ENCODE data around the gene GRM8. TPM values are rescaled to one million over a fixed set of nuclear protein-coding genes. Genes with fewer than 3 reads are reported as not detected.
"Not testable (repeated sequence)": the region's sequence is repeated elsewhere in the genome, so short reads cannot be mapped to it uniquely, and the experiment has no call there.

Gene GRM8
- total RNA-seq, 1 experiment from 2014 or later = 1.8 TPM

DNA sequence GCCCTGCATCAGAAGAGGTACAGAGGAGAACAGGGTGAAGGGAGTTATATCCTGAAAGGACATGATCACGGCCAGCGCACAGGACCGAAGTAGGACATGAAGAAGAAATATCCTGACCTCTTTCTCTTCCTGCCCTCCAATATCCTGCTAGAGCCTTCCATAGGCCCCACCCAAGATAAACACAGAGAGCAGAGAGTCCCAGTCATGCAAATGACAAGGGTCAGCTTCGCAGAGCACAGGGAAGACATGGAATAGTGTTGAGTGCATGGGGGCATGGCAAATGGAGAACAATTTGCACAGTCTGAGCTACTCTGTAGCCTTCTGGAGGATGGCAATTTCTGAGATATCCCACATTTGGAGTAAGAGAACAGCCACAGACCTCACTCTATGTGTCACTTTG, 371.4 kb downstream of the GRM8 start:
- no peak overlapping the region for H4K8ac ChIP-seq (replicated peaks; ENCODE audit: insufficient read length, low read depth, low read length)
- H3K9me3 Mint-ChIP-seq = no peaks in the 10 kb centered on the region
- no peak overlapping the region for H3K14ac ChIP-seq (ENCODE audit: insufficient read depth, low read length)
- H3K56ac ChIP-seq (ENCODE audit: insufficient read length, low read depth, low read length) = no peak overlapping the region
- H3K4me2 ChIP-seq (ENCODE audit: insufficient read depth, insufficient read length, low read length) = no peak overlapping the region
- no peak overlapping the region for H3K4me3 Mint-ChIP-seq
- H2AFZ ChIP-seq (ENCODE audit: low read length) = no peak overlapping the region
- H3K4me1 Mint-ChIP-seq = peaks cover 11 to 14% of the 10 kb centered on the region in 2 experiments
- H4K5ac ChIP-seq (ENCODE audit: insufficient read length, low read depth, low read length) = no peak overlapping the region
- H3K23ac ChIP-seq (ENCODE audit: insufficient read length, low read depth, low read length) = no peak overlapping the region
- no peaks in the 10 kb centered on the region for H3K79me1 ChIP-seq (ENCODE audit: insufficient read depth, low read depth, low read length, poor library complexity, severe bottlenecking)
- H3K4me1 ChIP-seq (ENCODE audit: insufficient read depth, low read length) = no peaks in the 10 kb centered on the region; the same call in 1 of the 2 replicates
- H2BK5ac ChIP-seq (ENCODE audit: insufficient read length, low read length) = no peak overlapping the region
- no peaks in the 10 kb centered on the region for H3K9me3 ChIP-seq (ENCODE audit: control insufficient read depth, low read depth, low read length)
- H2BK20ac ChIP-seq (ENCODE audit: low read depth, low read length, poor library complexity, severe bottlenecking) = no peak overlapping the region
- TF ChIP-seq, protein P1, sequence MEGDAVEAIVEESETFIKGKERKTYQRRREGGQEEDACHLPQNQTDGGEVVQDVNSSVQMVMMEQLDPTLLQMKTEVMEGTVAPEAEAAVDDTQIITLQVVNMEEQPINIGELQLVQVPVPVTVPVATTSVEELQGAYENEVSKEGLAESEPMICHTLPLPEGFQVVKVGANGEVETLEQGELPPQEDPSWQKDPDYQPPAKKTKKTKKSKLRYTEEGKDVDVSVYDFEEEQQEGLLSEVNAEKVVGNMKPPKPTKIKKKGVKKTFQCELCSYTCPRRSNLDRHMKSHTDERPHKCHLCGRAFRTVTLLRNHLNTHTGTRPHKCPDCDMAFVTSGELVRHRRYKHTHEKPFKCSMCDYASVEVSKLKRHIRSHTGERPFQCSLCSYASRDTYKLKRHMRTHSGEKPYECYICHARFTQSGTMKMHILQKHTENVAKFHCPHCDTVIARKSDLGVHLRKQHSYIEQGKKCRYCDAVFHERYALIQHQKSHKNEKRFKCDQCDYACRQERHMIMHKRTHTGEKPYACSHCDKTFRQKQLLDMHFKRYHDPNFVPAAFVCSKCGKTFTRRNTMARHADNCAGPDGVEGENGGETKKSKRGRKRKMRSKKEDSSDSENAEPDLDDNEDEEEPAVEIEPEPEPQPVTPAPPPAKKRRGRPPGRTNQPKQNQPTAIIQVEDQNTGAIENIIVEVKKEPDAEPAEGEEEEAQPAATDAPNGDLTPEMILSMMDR (conservative IDR thresholded peaks at IDR 0.05) = no peak
- no peak overlapping the region for H3K9ac ChIP-seq (ENCODE audit: extremely low read depth, insufficient read length, low read length)
- H3K4ac ChIP-seq (ENCODE audit: low read depth, low read length) = no peak overlapping the region
- H3K79me2 ChIP-seq (ENCODE audit: insufficient read depth, low read length) = no peaks in the 10 kb centered on the region
- H3K36me3 Mint-ChIP-seq (ENCODE audit: insufficient read depth in 1 of 3, low read depth in 3 of 3) = no peaks in the 10 kb centered on the region
- no peaks in the 10 kb centered on the region for H3K27me3 Mint-ChIP-seq (ENCODE audit: low read depth)
- no peaks in the 10 kb centered on the region for H3K23me2 ChIP-seq (ENCODE audit: insufficient read length, low read depth, low read length, poor library complexity, severe bottlenecking)
- H4K91ac ChIP-seq (ENCODE audit: insufficient read length, low read depth, low read length) = no peak overlapping the region
- H3K27me3 ChIP-seq (ENCODE audit: insufficient read depth, low read length) = no peaks in the 10 kb centered on the region
- no peak overlapping the region for H3K18ac ChIP-seq (ENCODE audit: insufficient read length, low read depth, low read length)
- H2AK5ac ChIP-seq (ENCODE audit: insufficient read length, low read length) = no peak overlapping the region
- no CpG with 5 or more reads among the region's 4 CpGs for WGBS (ENCODE audit: extremely low coverage, insufficient read length, low lambda C conversion rate)
- H4K20me1 ChIP-seq (ENCODE audit: control insufficient read depth, insufficient read depth, insufficient read length) = no peaks in the 10 kb centered on the region
- peak overlapping the region in 1 of 3 experiments; percentile 63; a peak in 3 of 7 replicates for H3K27ac Mint-ChIP-seq
- H2BK12ac ChIP-seq (ENCODE audit: insufficient read length, low read depth, low read length) = no peak overlapping the region
- H2BK120ac ChIP-seq (ENCODE audit: low read depth, low read length, poor library complexity, severe bottlenecking) = no peak overlapping the region
- H2BK15ac ChIP-seq (ENCODE audit: low read depth, low read length) = no peak overlapping the region
- no peak overlapping the region for H3T11ph ChIP-seq (ENCODE audit: low read length)
- no peak overlapping the region for H3K27ac ChIP-seq (ENCODE audit: insufficient read length, low read depth, low read length)
- no peak for DNase-seq

DNA sequence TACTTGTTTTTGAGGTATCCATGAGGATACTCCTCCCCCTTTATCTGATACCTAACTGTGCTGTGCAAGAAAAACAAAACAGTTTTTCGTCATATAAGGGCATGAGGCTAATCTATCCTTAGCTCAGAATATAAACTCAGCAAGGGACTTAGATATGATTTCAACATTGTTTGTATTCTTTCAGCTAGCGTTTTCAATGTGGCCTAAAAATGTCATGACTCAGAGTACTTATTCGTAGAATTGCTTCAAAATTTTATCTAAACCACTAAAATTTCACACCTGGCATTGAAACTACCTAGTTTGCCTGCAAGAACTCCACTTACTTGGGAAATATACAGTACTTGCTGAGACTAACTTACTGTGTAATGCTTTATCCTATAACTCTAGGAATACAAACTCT, 376.2 kb downstream of the GRM8 start:
- not testable (repeated sequence) for H2BK120ac ChIP-seq (ENCODE audit: low read depth, low read length, poor library complexity, severe bottlenecking); H3K36me3 Mint-ChIP-seq (ENCODE audit: insufficient read depth in 1 of 3, low read depth in 3 of 3); H3K4me2 ChIP-seq (ENCODE audit: insufficient read depth, insufficient read length, low read length); H3K27me3 ChIP-seq (ENCODE audit: insufficient read depth, low read length); H3K4ac ChIP-seq (ENCODE audit: low read depth, low read length); H3T11ph ChIP-seq (ENCODE audit: low read length); H3K79me1 ChIP-seq (ENCODE audit: insufficient read depth, low read depth, low read length, poor library complexity, severe bottlenecking); H3K23me2 ChIP-seq (ENCODE audit: insufficient read length, low read depth, low read length, poor library complexity, severe bottlenecking); H2AK5ac ChIP-seq (ENCODE audit: insufficient read length, low read length); H4K8ac ChIP-seq (replicated peaks; ENCODE audit: insufficient read length, low read depth, low read length); H3K4me1 ChIP-seq (ENCODE audit: insufficient read depth, low read length); H3K18ac ChIP-seq (ENCODE audit: insufficient read length, low read depth, low read length); H3K56ac ChIP-seq (ENCODE audit: insufficient read length, low read depth, low read length); H3K14ac ChIP-seq (ENCODE audit: insufficient read depth, low read length); H3K9me3 Mint-ChIP-seq; H2BK12ac ChIP-seq (ENCODE audit: insufficient read length, low read depth, low read length); H4K91ac ChIP-seq (ENCODE audit: insufficient read length, low read depth, low read length); H4K5ac ChIP-seq (ENCODE audit: insufficient read length, low read depth, low read length); H3K23ac ChIP-seq (ENCODE audit: insufficient read length, low read depth, low read length); H3K4me3 Mint-ChIP-seq; H3K79me2 ChIP-seq (ENCODE audit: insufficient read depth, low read length); H3K27ac ChIP-seq (ENCODE audit: insufficient read length, low read depth, low read length); H2BK20ac ChIP-seq (ENCODE audit: low read depth, low read length, poor library complexity, severe bottlenecking); H3K27me3 Mint-ChIP-seq (ENCODE audit: low read depth); H4K20me1 ChIP-seq (ENCODE audit: control insufficient read depth, insufficient read depth, insufficient read length); H3K9ac ChIP-seq (ENCODE audit: extremely low read depth, insufficient read length, low read length); H2BK15ac ChIP-seq (ENCODE audit: low read depth, low read length); H2AFZ ChIP-seq (ENCODE audit: low read length); H3K9me3 ChIP-seq (ENCODE audit: control insufficient read depth, low read depth, low read length); H3K4me1 Mint-ChIP-seq; DNase-seq; H2BK5ac ChIP-seq (ENCODE audit: insufficient read length, low read length); H3K27ac Mint-ChIP-seq
- WGBS (ENCODE audit: extremely low coverage, insufficient read length, low lambda C conversion rate) = no CpG with 5 or more reads among the region's 3 CpGs

All from H9 (cell line).